GM23338 (cell line): ENCODE measurements around the gene PCNX1. TPM values are rescaled to one million over a fixed set of nuclear protein-coding genes. Genes with fewer than 3 reads are reported as not detected.
"Not testable (repeated sequence)": the region's sequence is repeated elsewhere in the genome, so short reads cannot be mapped to it uniquely, and the experiment has no call there.

ENCODE experiments used
- ATAC-seq: fragments of 200-7000 bp; cut with Tn5 transposase; 3 replicates; pipeline ENCODE4 v1.9.1; 2020
- DNase-seq: peaks from one replicate; pipeline ENCODE4 v3.0.0-alpha.2; 2015; ENCODE audit warnings: low spot score
- H2AFZ ChIP-seq: fragments of 200-600 bp; sonication (generic); 2 replicates; pipeline ENCODE4 v1.8.0; 2016; ENCODE audit warnings: antibody characterized with exemption, mild to moderate bottlenecking, moderate library complexity
- H3F3A ChIP-seq: fragments of 200-600 bp; sonication (generic); replicated peaks from 2 replicates; pipeline ENCODE4 v1.8.0; 2017; ENCODE audit warnings: antibody characterized with exemption, mixed run types, low read depth
- H3K27ac ChIP-seq: fragments of 200-600 bp; sonication (generic); 2 replicates; pipeline ENCODE4 v1.6.1; 2016; ENCODE audit warnings: low read depth
- H3K27me3 ChIP-seq: fragments of 200-600 bp; sonication (generic); 2 replicates; pipeline ENCODE4 v1.8.0; 2016; ENCODE audit warnings: mild to moderate bottlenecking, mixed run types, moderate library complexity; ENCODE audit not compliant: insufficient read depth
- H3K36me3 ChIP-seq: fragments of 200-600 bp; sonication (generic); 2 replicates; pipeline ENCODE4 v1.8.0; 2016; ENCODE audit warnings: mild to moderate bottlenecking; ENCODE audit not compliant: insufficient read depth
- H3K4me1 ChIP-seq: fragments of 200-600 bp; sonication (generic); 2 replicates; pipeline ENCODE4 v1.8.0; 2016; ENCODE audit warnings: mild to moderate bottlenecking, moderate library complexity; ENCODE audit not compliant: insufficient read depth
- H3K4me2 ChIP-seq: fragments of 200-600 bp; sonication (generic); 2 replicates; pipeline ENCODE4 v1.7.1; 2017; ENCODE audit warnings: mixed run types
- H3K4me3 ChIP-seq: fragments of 200-600 bp; sonication (generic); 2 replicates; pipeline ENCODE4 v1.6.1; 2016; ENCODE audit warnings: mixed run types
- H3K79me2 ChIP-seq: fragments of 200-600 bp; sonication (generic); replicated peaks from 2 replicates; pipeline ENCODE4 v1.8.0; 2017; ENCODE audit warnings: mild to moderate bottlenecking; ENCODE audit not compliant: insufficient read depth
- H3K9me2 ChIP-seq: fragments of 200-600 bp; sonication (generic); 2 replicates; pipeline ENCODE4 v1.8.0; 2017; ENCODE audit not compliant: insufficient read depth
- H4K20me1 ChIP-seq: fragments of 200-600 bp; sonication (generic); replicated peaks from 2 replicates; pipeline ENCODE4 v1.8.0; 2017; ENCODE audit warnings: mild to moderate bottlenecking; ENCODE audit not compliant: insufficient read depth
- H3K27ac Mint-ChIP-seq: 2 replicates; pipeline ENCODE4 v1.8.0; 2020; ENCODE audit warnings: inconsistent platforms, mild to moderate bottlenecking, moderate library complexity, mixed read lengths
- H3K27me3 Mint-ChIP-seq: 3 replicates; pipeline ENCODE4 v1.8.0; 2022; ENCODE audit warnings: low read depth, mild to moderate bottlenecking, moderate library complexity, mixed read lengths, inconsistent platforms; ENCODE audit not compliant: insufficient read depth, poor library complexity
- H3K36me3 Mint-ChIP-seq: 3 replicates; pipeline ENCODE4 v1.8.0; 2021; ENCODE audit warnings: low read depth, mild to moderate bottlenecking, inconsistent platforms, moderate library complexity, mixed read lengths
- H3K4me1 Mint-ChIP-seq: 3 replicates; pipeline ENCODE4 v1.8.0; 2020; ENCODE audit warnings: mild to moderate bottlenecking, inconsistent platforms, mixed read lengths
- H3K4me3 Mint-ChIP-seq: 3 replicates; pipeline ENCODE4 v1.8.0; 2021; ENCODE audit warnings: moderate library complexity, mild to moderate bottlenecking, inconsistent platforms, mixed read lengths
- H3K9me3 Mint-ChIP-seq: 3 replicates; pipeline ENCODE4 v1.8.0; 2020; ENCODE audit warnings: moderate library complexity, mild to moderate bottlenecking, inconsistent platforms, mixed read lengths
- NANOG ChIP-seq: IDR thresholded peaks from 2 replicates; pipeline ENCODE4 v1.6.1; 2016; ENCODE audit warnings: antibody characterized with exemption, borderline replicate concordance
- REST ChIP-seq: IDR thresholded peaks from one replicate; pipeline ENCODE4 v1.6.1; 2018; ENCODE audit warnings: antibody characterized with exemption; ENCODE audit not compliant: unreplicated experiment
- ZNF331 ChIP-seq: fragments of 250-450 bp; sonication (Bioruptor Pico); IDR thresholded peaks from 2 replicates; pipeline ENCODE4 v1.5.0; 2020; ENCODE audit warnings: low read depth, mild to moderate bottlenecking, moderate library complexity
- polyA plus RNA-seq: library from polyadenylated mRNA; unstranded; fragments of >200 nt; fragmentation: Nextera tagmentation; extraction: Ambion mirVana; gene quantifications from 2 replicates; pipeline ENCODE4 v1.2.1, GENCODE V29; 2016
- total RNA-seq: library from RNA; depleted of rRNA; stranded (reverse); fragments of >200 nt; shearing (Covaris generic); gene quantifications from 2 replicates; pipeline ENCODE4 v1.2.3, GENCODE V29; 2014
- TF ChIP-seq, protein P1 (sequence below), 2 experiments: fragments of 200-600 bp in 1 of 2; sonication (generic) in 1 of 2; conservative IDR thresholded peaks; 2 replicates each; pipeline versions ENCODE4 v1.5.1 to v1.6.1; 2016 to 2017; ENCODE audit warnings: antibody characterized with exemption in 2 of 2, low read depth in 2 of 2, mild to moderate bottlenecking in 2 of 2, moderate library complexity in 1 of 2

Gene PCNX1
- total and polyA plus RNA-seq, 2 experiments from 2014 or later, result 19.4 to 53.1 TPM

DNA sequence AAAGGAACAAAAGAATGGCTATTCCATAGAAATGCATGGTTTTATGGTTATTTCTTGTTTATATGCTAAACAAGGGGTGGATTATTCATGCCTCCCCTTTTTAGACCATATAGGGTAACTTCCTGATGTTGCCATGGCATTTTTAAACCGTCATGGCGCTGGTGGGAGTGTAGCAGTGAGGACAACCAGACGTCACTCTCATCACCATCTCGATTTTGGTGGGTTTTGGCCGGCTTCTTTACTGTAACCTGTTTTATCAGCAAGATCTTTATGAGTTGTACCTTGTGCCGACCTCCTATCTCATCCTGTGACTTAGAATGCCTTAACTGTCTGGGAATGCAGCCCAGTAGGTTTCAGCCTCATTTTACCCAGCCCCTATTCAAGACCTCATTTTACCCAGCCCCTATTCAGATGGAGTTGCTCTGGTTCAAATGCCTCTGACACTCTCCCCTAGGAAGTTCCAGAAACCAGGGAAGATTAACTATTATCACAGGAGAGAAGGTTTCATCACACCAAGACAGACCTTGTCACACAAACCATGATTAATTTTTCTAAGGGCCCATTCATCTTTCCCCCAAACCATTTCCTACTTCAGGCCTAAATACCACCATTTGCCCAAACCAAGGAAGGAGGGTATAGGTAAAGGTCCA is 31.3 kb upstream of the PCNX1 start:
- H3K4me1 Mint-ChIP-seq, H3K36me3 ChIP-seq: not testable (repeated sequence)

DNA sequence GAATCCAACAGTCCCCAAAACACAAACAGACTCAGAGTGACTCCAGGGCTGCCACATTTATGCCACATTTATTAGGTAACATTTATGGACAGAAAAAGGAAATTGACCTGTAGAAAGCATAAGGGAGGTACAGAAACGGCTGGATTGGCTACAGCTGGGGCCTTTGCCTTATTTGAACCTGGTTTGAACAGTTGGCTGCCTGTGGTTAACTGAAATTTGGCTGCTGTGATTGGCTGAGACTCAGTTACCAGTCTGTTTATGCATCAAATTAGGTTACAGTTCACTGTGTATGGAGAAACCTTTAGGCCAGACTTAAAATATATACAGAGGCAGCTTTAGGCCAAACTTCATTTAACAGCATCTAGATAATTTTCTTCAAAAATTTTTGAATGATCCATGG is 27.8 kb upstream of the PCNX1 start:
- H3K27ac ChIP-seq, result no peak overlapping the region
- no peak overlapping the region for H3K4me3 ChIP-seq
- Mint-ChIP-seq H3K27ac (no peak overlapping the region), H3K4me1 (peaks cover 11% of the 10 kb centered on the region), H3K27me3 (no peaks in the 10 kb centered on the region), H3K4me3 (no peak overlapping the region), H3K36me3 (no peaks in the 10 kb centered on the region), H3K9me3 (no peaks in the 10 kb centered on the region)
- peaks cover 13% of the 10 kb centered on the region; the same call in 1 of the 2 replicates for H3K4me1 ChIP-seq
- no peak overlapping the region for H3K4me2 ChIP-seq
- H3K79me2 ChIP-seq, result no peaks in the 10 kb centered on the region
- no peaks in the 10 kb centered on the region for H3K27me3 ChIP-seq
- no peaks in the 10 kb centered on the region for H3F3A ChIP-seq
- H3K9me2 ChIP-seq, result no peaks in the 10 kb centered on the region
- no peak for DNase-seq
- TF ChIP-seq, protein P1, sequence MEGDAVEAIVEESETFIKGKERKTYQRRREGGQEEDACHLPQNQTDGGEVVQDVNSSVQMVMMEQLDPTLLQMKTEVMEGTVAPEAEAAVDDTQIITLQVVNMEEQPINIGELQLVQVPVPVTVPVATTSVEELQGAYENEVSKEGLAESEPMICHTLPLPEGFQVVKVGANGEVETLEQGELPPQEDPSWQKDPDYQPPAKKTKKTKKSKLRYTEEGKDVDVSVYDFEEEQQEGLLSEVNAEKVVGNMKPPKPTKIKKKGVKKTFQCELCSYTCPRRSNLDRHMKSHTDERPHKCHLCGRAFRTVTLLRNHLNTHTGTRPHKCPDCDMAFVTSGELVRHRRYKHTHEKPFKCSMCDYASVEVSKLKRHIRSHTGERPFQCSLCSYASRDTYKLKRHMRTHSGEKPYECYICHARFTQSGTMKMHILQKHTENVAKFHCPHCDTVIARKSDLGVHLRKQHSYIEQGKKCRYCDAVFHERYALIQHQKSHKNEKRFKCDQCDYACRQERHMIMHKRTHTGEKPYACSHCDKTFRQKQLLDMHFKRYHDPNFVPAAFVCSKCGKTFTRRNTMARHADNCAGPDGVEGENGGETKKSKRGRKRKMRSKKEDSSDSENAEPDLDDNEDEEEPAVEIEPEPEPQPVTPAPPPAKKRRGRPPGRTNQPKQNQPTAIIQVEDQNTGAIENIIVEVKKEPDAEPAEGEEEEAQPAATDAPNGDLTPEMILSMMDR (conservative IDR thresholded peaks at IDR 0.05; ENCODE audit: low read depth in 2 of 2), result no peak
- TF ChIP-seq ZNF331 (CRISPR knock-in tag), result no peak
- no peak for TF ChIP-seq REST
- no peak for TF ChIP-seq NANOG
- H4K20me1 ChIP-seq, result no peaks in the 10 kb centered on the region
- no peaks in the 10 kb centered on the region for H3K36me3 ChIP-seq
- no peak overlapping the region for H2AFZ ChIP-seq
- no peak for ATAC-seq

More for the DNA sequence above, 31.3 kb upstream of the PCNX1 start:
- H3K4me3 Mint-ChIP-seq, ATAC-seq, H3K27ac ChIP-seq, H4K20me1 ChIP-seq, DNase-seq, H3K27me3 Mint-ChIP-seq, H3K4me2 ChIP-seq, H3K79me2 ChIP-seq, H3K27me3 ChIP-seq, H3K4me3 ChIP-seq, H3K27ac Mint-ChIP-seq, H3F3A ChIP-seq, H3K9me2 ChIP-seq: not testable (repeated sequence)
- Histone ChIP-seq H2AFZ (peak overlapping the region; percentile 9), H3K4me1 (peaks cover 13% of the 10 kb centered on the region; the same call in 1 of the 2 replicates)
- H3K36me3 Mint-ChIP-seq, result peaks cover 18% of the 10 kb centered on the region
- H3K9me3 Mint-ChIP-seq, result peaks cover 22% of the 10 kb centered on the region

- not testable (repeated sequence) for H3K36me3 Mint-ChIP-seq, H3K4me1 ChIP-seq, ATAC-seq, H3K27ac ChIP-seq, H3K4me2 ChIP-seq, DNase-seq, H3K4me3 Mint-ChIP-seq, H3K27ac Mint-ChIP-seq, H2AFZ ChIP-seq, H3K27me3 Mint-ChIP-seq, H3K36me3 ChIP-seq, H3K79me2 ChIP-seq, H3F3A ChIP-seq, H3K9me2 ChIP-seq, H3K4me1 Mint-ChIP-seq, H3K4me3 ChIP-seq, H4K20me1 ChIP-seq, H3K9me3 Mint-ChIP-seq, H3K27me3 ChIP-seq
Observed at GRCh38 chr14:70880888-70881287, 26.4 kb upstream of the PCNX1 start.
